Activated gamma-delta T cell (primary cell): ENCODE measurements around the gene MIA3.
"Not testable (repeated sequence)": the region's sequence is repeated elsewhere in the genome, so short reads cannot be mapped to it uniquely, and the experiment has no call there.

Experiments
- DNase-seq: peaks from one replicate; lab custom pipeline; 2025; lab: John Stamatoyannopoulos, UW

The MIA3 gene

GRCh38 chr1:222663431-222663934 lies 45.6 kb downstream of the MIA3 start:
- DNase-seq: no peak

- DNase-seq: no peak
Measured at GRCh38 chr1:222665964-222666363, 48.1 kb downstream of the MIA3 start.

DNA sequence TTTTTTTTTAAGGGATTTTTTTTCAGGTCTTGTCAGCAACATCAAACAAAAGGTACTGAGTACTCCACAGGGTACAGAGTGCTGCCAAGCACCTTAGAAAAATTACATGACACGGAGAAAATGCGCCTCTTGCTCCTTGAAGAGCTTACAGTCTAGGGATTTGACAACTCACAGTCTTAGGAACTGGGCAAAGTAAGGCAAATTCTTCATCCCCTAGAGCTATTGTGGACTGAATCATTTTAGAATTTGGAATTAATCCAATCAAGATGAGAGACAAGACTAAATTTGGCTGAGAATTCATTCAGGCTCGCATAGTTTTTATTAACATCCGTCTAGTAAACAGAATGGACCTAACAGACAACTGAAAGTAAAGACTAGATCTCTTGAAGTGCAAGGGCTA lies 50.3 kb downstream of the MIA3 start:
- not testable (repeated sequence) for DNase-seq

DNA sequence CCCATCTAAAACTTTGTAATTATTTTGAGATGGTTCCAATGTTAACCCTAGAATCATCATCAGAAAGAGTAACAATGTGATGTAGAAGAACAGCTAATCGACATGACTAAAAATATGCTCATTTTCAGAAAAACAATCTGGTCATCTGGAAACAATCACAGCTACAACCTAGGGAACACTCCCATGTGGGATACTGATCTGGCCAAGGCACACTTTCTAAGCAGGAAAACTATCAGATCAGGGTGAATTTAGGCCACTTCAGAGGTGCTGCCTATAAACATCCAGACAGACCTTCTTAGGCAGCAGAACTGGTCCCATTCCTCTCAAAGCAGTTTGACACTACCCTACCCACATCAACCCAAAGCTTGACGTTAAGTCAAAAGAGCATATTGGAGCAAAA lies 51.2 kb downstream of the MIA3 start:
- DNase-seq: not testable (repeated sequence)

DNA sequence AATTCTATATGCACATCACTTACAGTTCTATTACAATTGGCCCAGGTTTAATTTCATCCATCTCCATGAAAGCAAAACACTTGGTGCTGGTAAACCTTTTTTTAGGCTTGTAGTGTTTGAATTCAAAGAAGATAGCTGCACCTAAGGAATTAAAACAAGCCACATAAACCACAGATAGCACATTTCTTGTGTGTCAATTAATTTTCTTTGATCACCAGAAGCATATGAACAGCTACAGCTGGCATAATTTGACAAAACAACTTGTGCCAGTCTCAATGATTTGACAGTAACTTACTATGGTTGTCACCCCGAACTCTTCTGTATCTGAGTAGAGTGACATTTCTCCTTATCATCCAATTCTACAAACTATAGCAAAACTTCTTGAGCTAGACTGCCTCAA lies 52.2 kb downstream of the MIA3 start:
- no peak for DNase-seq

GRCh38 chr1:222680080-222680479 lies 62.2 kb downstream of the MIA3 start:
- DNase-seq: no peak

DNA sequence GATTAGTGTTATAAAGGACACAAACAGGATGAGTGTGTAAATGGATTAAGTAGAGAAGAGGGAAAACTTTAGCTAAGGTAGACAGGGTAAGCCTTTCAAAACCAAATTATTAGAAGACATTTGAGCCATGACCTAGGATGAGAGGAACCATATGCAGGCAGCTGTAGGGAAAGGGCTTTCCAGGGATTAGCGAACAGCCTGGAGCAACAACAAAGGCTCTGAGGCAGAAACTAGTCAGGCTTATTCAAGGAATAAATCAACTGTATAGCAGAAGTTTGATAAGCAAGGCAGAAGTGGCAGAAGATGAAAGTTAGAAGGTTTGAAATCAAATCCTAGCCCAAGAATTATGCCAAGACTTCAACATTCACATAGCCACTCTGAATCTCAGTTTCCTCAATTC lies 73.1 kb downstream of the MIA3 start:
- no peak for DNase-seq

- DNase-seq: no peak
Measured at GRCh38 chr1:222694927-222695326, 77.0 kb downstream of the MIA3 start.

DNA sequence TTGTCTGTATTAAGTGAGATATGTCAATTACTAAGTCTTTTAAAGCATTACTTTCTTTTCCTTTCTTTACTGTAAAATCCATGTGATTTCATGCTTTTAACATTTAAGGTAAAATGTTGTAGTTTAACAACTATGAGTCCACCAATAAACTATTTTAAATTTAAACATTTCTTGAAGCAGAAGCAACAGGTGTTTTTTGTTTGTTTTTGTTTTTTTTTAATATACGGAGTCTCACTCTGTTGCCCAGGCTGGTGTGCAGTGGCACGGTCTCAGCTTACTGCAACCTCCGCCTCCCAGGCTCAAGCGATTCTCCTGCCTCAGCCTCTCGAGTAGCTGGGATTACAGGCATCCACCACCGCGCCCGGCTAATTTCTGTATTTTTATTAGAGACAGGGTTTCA lies 78.8 kb downstream of the MIA3 start:
- DNase-seq: no peak

DNA sequence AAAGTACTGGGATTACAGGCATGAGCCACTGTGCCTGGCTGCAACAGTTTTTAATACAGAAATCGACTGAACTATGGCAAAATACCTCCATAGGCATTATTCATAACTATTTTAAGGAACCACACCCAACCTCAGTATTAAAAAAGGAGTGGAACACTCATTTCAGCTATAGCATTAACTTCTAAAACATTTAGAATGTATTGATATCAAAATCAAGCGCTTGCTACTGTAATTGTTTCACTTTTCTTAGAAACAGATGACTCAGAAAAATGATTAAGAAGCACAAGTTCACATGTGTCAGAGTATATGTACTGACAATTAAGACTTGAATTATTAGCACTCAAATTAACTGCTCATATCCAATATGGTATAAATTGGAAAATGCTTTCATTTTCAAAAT lies 79.3 kb downstream of the MIA3 start:
- DNase-seq: no peak

DNA sequence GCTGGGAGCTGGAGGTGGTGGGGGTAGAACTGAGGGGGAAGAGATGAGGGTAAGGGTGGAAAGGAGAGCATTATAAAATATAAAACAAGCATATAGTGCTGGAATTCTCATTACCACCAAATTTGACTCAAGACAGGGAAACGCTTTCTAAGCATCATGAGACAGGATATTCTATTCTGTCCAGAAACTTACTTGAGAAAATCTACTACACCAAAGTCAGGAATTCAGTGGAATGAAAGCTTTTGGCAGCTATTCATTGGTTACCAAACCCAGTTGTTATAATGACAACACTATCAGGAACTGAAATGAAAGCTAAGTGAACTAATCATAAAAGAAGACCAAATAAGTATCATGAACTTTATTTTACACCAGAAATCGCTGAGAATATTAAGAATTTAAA lies 79.9 kb downstream of the MIA3 start:
- DNase-seq: no peak

DNA sequence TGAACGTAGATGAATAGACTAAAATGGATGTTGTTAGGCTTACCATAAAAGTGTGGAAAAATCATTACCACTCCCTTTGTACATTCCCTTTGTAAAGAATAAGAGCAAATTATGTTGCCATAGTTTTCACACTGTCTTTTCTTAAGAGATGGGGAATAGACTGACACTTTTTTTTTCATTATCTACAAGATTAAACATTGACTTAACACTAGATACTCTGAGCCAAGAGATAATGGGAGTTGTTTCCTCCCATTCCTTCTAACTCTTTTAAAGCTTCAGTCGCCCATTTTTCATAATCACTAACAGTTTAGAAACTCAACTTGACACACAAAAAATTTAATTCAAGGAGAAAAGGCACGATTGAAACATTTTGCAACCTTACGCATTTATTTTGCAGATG lies 84.3 kb downstream of the MIA3 start:
- DNase-seq: no peak

- no peak for DNase-seq
Measured at GRCh38 chr1:222704260-222704659, 86.4 kb downstream of the MIA3 start.

DNA sequence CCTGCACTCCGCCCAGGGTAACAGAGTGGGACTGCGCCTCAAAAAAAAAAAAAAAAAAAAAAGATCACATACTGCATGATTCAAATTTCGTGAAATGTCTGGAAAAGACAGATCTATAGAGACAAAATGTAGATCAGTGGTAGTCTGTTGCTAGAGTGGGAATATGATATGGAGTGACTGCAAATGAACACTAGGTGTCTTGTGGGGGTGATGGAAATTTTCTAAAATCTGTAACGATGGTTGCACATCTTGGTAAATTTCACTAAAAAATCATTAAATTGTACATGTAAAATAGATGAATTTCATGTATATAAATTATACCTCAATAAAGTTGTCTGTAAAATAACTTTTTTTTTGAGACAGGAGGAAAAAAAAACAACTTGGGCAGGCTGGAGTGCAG lies 88.9 kb downstream of the MIA3 start:
- DNase-seq: no peak

GRCh38 chr1:222709700-222710153 lies 91.8 kb downstream of the MIA3 start:
- no peak for DNase-seq

DNA sequence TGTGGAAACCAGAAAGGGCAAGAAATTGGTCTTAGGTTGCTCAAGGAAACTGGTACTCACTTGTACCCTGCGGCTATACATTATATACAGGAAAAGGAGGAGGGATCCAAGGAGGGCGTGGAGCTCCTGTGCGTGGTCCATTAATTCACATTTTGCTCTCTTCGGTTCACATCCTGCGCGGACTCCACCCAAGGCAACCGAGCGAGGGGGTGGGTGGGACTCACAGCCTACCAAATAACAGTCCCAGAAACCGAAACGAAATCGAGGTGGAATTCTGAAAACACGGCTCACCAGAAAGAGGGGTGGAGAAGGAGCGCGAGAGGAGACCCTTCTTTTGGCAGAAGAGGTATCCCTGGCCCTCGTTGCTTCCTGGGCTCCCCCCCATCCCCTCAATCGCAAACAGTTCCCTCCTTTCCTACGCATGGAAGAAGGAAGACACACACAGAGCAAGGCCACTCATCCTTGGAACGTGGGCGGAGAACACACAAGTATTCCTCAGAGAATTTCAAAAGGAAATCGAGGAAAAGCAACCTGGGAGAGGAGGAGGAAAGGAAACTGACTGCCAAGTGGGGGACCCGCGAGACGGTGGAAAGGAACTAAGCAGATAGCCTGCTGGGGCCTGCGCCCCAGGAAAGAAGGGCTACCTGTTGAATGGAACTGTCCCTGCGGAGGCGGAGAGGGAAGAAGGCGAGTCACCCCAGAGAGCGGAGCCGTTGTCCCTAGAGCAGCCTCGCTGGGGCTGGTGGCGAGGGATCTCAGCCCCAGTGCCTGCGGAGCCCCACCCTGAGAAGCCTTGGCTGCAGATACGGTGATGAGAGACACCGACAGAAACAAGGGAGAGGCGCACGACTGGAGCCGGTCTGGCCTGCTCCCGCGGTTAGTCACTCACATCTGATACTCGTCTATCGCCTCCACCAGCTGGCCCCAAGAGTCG lies 93.7 kb downstream of the MIA3 start:
- peak; percentile 35 for DNase-seq

- peak; percentile 89 for DNase-seq
Measured at GRCh38 chr1:222712253-222713090, 94.6 kb downstream of the MIA3 start, which contains the start of the genes AIDA and BROX. Gene AIDA (minus strand): TSS chr1:222712491. CDS start chr1:222712317, 174 bp downstream. Gene BROX (plus strand): TSS chr1:222712564. CDS start chr1:222715700, 3,136 bp downstream.

DNA sequence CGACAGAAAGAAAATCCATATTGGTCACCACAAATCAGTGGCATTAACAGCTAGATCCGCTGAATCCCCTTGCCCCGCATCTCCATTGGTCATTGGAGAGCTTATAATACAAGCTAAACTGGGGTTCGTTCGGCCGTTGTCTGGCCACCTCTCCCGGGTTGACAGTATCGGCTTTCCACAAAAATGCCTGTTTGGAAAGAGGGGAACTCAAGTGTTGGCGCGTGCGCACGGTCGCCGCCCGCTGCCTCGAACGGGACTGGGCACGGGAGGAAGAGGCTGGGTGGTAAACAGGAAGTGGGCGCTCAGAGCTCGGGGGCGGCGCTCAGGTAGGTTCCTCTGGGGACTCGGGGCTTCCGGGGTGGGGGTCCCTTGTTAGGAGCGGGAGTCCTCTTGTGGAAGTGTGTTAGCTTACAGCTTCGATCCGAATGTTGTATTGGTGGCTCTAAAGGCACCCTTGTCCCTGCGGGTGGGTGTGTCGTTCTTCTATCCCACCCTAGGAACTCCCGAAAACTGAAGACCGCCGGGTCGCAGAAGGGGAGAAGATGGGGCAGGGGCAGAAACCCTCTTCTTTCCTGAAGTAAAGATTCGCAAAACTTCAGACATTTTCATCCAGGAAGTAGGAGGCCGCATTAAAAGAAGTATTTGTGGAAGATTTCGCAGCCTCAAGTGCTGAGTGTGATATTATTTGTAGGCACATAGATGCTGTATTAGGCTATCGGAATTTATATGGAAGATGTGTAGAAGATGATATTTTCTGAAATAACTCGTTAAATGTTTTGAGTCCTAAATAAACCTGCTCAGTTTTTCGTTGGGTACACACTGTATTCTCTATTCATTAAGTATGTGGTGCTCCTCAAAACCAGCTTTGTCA lies 95.4 kb downstream of the MIA3 start:
- DNase-seq: peak; percentile 88

- no peak for DNase-seq
Measured at GRCh38 chr1:222716393-222716792, 98.5 kb downstream of the MIA3 start.
